Hematopoietic multipotent progenitor cell treated with erythropoietin and hydrocortisone succinate and interleukin-3 and kit ligand, for 6 days (in vitro differentiated cells): Measurements from ENCODE around the gene MRPS34.

Source experiments
- DNase-seq: peaks from one replicate; pipeline ENCODE4 v3.0.0-alpha.2; 2015

MRPS34 gene

GRCh38 chr16:1794221-1794871 lies 21.4 kb upstream of the MRPS34 start:
- DNase-seq: no peak

- no peak for DNase-seq
Measured at GRCh38 chr16:1793578-1794220, 20.8 kb upstream of the MRPS34 start, which contains the start of gene IGFALS. Gene IGFALS, minus strand, starts transcription at chr16:1793705. Its CDS starts 53 bp downstream, at chr16:1793652.

GRCh38 chr16:1792836-1793577 lies 20.1 kb upstream of the MRPS34 start:
- no peak for DNase-seq

- no peak for DNase-seq
Measured at GRCh38 chr16:1791943-1792812, 19.2 kb upstream of the MRPS34 start.

- no peak for DNase-seq
Measured at GRCh38 chr16:1791256-1791942, 18.5 kb upstream of the MRPS34 start.

- no peak for DNase-seq
Measured at GRCh38 chr16:1790611-1791255, 17.8 kb upstream of the MRPS34 start.

GRCh38 chr16:1790261-1790610 lies 17.3 kb upstream of the MRPS34 start:
- DNase-seq: no peak

GRCh38 chr16:1789643-1790045 lies 16.7 kb upstream of the MRPS34 start:
- DNase-seq: no peak

GRCh38 chr16:1788708-1789100 lies 15.8 kb upstream of the MRPS34 start:
- no peak for DNase-seq

GRCh38 chr16:1788095-1788707 lies 15.3 kb upstream of the MRPS34 start:
- no peak for DNase-seq

GRCh38 chr16:1787322-1788094 lies 14.6 kb upstream of the MRPS34 start:
- no peak for DNase-seq

- DNase-seq: no peak
Measured at GRCh38 chr16:1787056-1787321, 14.1 kb upstream of the MRPS34 start.

- no peak for DNase-seq
Measured at GRCh38 chr16:1786242-1787055, 13.5 kb upstream of the MRPS34 start.

- no peak for DNase-seq
Measured at GRCh38 chr16:1785846-1786170, 12.9 kb upstream of the MRPS34 start.

GRCh38 chr16:1784977-1785845 lies 12.3 kb upstream of the MRPS34 start:
- no peak for DNase-seq

GRCh38 chr16:1782408-1783264 lies 9.7 kb upstream of the MRPS34 start, which contains the start of the genes NUBP2 and SPSB3:
Gene NUBP2, plus strand, starts transcription at chr16:1782960. Its CDS starts 61 bp downstream, at chr16:1783021.
Gene SPSB3, minus strand, starts transcription at chr16:1782571. Its CDS starts 1,088 bp downstream, at chr16:1781483.
- DNase-seq: peak; percentile 100

- DNase-seq: peak; percentile 51
Measured at GRCh38 chr16:1781758-1782407, 8.9 kb upstream of the MRPS34 start.
